AG10803 (cell line): ENCODE data around the gene GMEB2.

Experiments used
- DNase-seq: peaks from one replicate; pipeline ENCODE4 v3.0.0; 2010; ENCODE audit warnings: low read depth
- H3K4me3 ChIP-seq: 2 replicates; pipeline ENCODE4 v1.5.1; 2011; ENCODE audit warnings: mild to moderate bottlenecking, low read length, control low read depth
- CTCF ChIP-seq: conservative IDR thresholded peaks from 2 replicates; pipeline ENCODE4 v1.5.1; 2011; ENCODE audit warnings: mild to moderate bottlenecking, low read length, control low read depth, inconsistent platforms

The GMEB2 gene

GRCh38 chr20:63539441-63540370 is 87.2 kb downstream of the GMEB2 start:
- H3K4me3 ChIP-seq, result no peak overlapping the region
- DNase-seq, result no peak
- TF ChIP-seq CTCF, result no peak

GRCh38 chr20:63539092-63539430 is 87.8 kb downstream of the GMEB2 start:
- no peak for TF ChIP-seq CTCF
- no peak overlapping the region for H3K4me3 ChIP-seq
- no peak for DNase-seq

- peak; percentile 26 for DNase-seq
- TF ChIP-seq CTCF, result no peak
- peak overlapping the region; percentile 39 for H3K4me3 ChIP-seq
These were observed 88.5 kb downstream of the GMEB2 start for GRCh38 chr20:63538204-63539091.
